ENCODE measurements around the gene ZNF175. TPM values are rescaled to one million over a fixed set of nuclear protein-coding genes. Genes with fewer than 3 reads are reported as not detected.

ZNF175 gene
- total RNA-seq, 1 experiment from 2014 or later = 6.9 TPM

GRCh38 chr19:51586799-51587198 is 15.7 kb downstream of the ZNF175 start:
- intact Hi-C loops (cut with micrococcal nuclease) = no loop called here
- BruUV-seq (replicated peaks) = no TSS peak
- H3K27ac Mint-ChIP-seq (ENCODE audit: low read depth, unreplicated experiment) = no peak overlapping the region
- peaks cover 37% of the 10 kb centered on the region for H3K9me3 Mint-ChIP-seq (ENCODE audit: unreplicated experiment)
- H3K36me3 Mint-ChIP-seq (ENCODE audit: insufficient read depth, unreplicated experiment) = peaks cover 50% of the 10 kb centered on the region
- DNase-seq (ENCODE audit: unreplicated experiment) = no peak
- H3K27me3 Mint-ChIP-seq (ENCODE audit: insufficient read depth, unreplicated experiment) = no peaks in the 10 kb centered on the region
- no peak overlapping the region for H3K4me3 Mint-ChIP-seq (ENCODE audit: unreplicated experiment)
- ChIA-PET POLR2A (interaction anchor here (0.6 kb wide), 2 partner anchors 15 to 626 kb away, joined by 3 to 4 read pairs; no protein-coding TSS in a partner anchor), CTCF (no interaction called here)
- no peaks in the 10 kb centered on the region for H3K4me1 Mint-ChIP-seq (ENCODE audit: insufficient read depth, unreplicated experiment)
- no peak for TF ChIP-seq CTCF (IDR thresholded peaks at IDR 0.05; ENCODE audit: unreplicated experiment)

DNA sequence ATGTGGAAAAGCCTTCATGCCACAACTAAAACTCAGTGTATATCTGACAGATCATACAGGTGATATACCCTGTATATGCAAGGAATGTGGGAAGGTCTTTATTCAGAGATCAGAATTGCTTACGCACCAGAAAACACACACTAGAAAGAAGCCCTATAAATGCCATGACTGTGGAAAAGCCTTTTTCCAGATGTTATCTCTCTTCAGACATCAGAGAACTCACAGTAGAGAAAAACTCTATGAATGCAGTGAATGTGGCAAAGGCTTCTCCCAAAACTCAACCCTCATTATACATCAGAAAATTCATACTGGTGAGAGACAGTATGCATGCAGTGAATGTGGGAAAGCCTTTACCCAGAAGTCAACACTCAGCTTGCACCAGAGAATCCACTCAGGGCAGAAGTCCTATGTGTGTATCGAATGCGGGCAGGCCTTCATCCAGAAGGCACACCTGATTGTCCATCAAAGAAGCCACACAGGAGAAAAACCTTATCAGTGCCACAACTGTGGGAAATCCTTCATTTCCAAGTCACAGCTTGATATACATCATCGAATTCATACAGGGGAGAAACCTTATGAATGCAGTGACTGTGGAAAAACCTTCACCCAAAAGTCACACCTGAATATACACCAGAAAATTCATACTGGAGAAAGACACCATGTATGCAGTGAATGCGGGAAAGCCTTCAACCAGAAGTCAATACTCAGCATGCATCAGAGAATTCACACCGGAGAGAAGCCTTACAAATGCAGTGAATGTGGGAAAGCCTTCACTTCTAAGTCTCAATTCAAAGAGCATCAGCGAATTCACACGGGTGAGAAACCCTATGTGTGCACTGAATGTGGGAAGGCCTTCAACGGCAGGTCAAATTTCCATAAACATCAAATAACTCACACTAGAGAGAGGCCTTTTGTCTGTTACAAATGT is 16.4 kb downstream of the ZNF175 start:
- no peaks in the 10 kb centered on the region for H3K27me3 Mint-ChIP-seq (ENCODE audit: insufficient read depth, unreplicated experiment)
- intact Hi-C loops (cut with micrococcal nuclease) = no loop called here
- BruUV-seq (replicated peaks) = no TSS peak
- no peak for DNase-seq (ENCODE audit: unreplicated experiment)
- CTCF ChIA-PET = no interaction called here
- POLR2A ChIA-PET = no interaction called here
- no peak overlapping the region for H3K27ac Mint-ChIP-seq (ENCODE audit: low read depth, unreplicated experiment)
- peaks cover 37% of the 10 kb centered on the region for H3K9me3 Mint-ChIP-seq (ENCODE audit: unreplicated experiment)
- H3K36me3 Mint-ChIP-seq (ENCODE audit: insufficient read depth, unreplicated experiment) = peaks cover 50% of the 10 kb centered on the region
- peaks cover 4% of the 10 kb centered on the region for H3K4me1 Mint-ChIP-seq (ENCODE audit: insufficient read depth, unreplicated experiment)
- no peak overlapping the region for H3K4me3 Mint-ChIP-seq (ENCODE audit: unreplicated experiment)
- no peak for TF ChIP-seq CTCF (IDR thresholded peaks at IDR 0.05; ENCODE audit: unreplicated experiment)

GRCh38 chr19:51589511-51589910 is 18.4 kb downstream of the ZNF175 start:
- POLR2A ChIA-PET = no interaction called here
- no peaks in the 10 kb centered on the region for H3K27me3 Mint-ChIP-seq (ENCODE audit: insufficient read depth, unreplicated experiment)

More at GRCh38 chr19:51589511-51589910, 18.4 kb downstream of the ZNF175 start:
- no peak overlapping the region for H3K4me3 Mint-ChIP-seq (ENCODE audit: unreplicated experiment)
- no peak for DNase-seq (ENCODE audit: unreplicated experiment)
- no peak overlapping the region for H3K27ac Mint-ChIP-seq (ENCODE audit: low read depth, unreplicated experiment)
- no peak for TF ChIP-seq CTCF (IDR thresholded peaks at IDR 0.05; ENCODE audit: unreplicated experiment)
- no TSS peak for BruUV-seq (replicated peaks)
- peaks cover 11% of the 10 kb centered on the region for H3K4me1 Mint-ChIP-seq (ENCODE audit: insufficient read depth, unreplicated experiment)
- H3K36me3 Mint-ChIP-seq (ENCODE audit: insufficient read depth, unreplicated experiment) = peaks cover 30% of the 10 kb centered on the region
- CTCF ChIA-PET = interaction anchor here (0.7 kb wide), 1 partner anchor 74 kb away, joined by 3 read pairs; no protein-coding TSS in a partner anchor
- peaks cover 29% of the 10 kb centered on the region for H3K9me3 Mint-ChIP-seq (ENCODE audit: unreplicated experiment)
- intact Hi-C loops (cut with micrococcal nuclease) = no loop called here

Measured in MCF 10A (cell line).